ENCODE results near the gene SUOX.

GRCh38 chr12:55972911-55973598 is 24.0 kb upstream of the SUOX start:
- no peak for TF ChIP-seq POLR2AphosphoS5 (IDR thresholded peaks at IDR 0.05; ENCODE audit: low read depth, low read length)
- TF ChIP-seq CTCF (IDR thresholded peaks at IDR 0.05) = no peak

Measured in Panc1 (cell line).